K562 (cell line): ENCODE measurements around the gene VWA1. TPM values are rescaled to one million over a fixed set of nuclear protein-coding genes. Genes with fewer than 3 reads are reported as not detected.

Experiments used
- ATAC-seq: fragments of 200-7000 bp; cut with Tn5 transposase; 3 replicates; pipeline ENCODE4 v1.9.1; 2020; ENCODE audit warnings: moderate library complexity
- BruUV-seq: library from RNA; stranded (reverse); fragments of 400-500 nt; replicated peaks from 2 replicates; lab custom pipeline; 2021; lab: Mats Ljungman, UMichigan
- CTCF ChIA-PET: fragments of 300-600 bp; formaldehyde crosslinking; extraction: SDS; loops from one replicate; lab custom pipeline; 2021; ENCODE audit warnings: low intra/inter-chr PET ratio; lab: Yijun Ruan, JAX
- POLR2A ChIA-PET: fragments of 300-600, 350-650 bp; sonication (Branson Sonifier 250); formaldehyde crosslinking; extraction: SDS; loops from one replicate; lab custom pipeline; 2021; ENCODE audit warnings: antibody characterized with exemption, inconsistent platforms; lab: Yijun Ruan, JAX
- DNase-seq, 4 experiments: peaks; one replicate each; pipeline versions ENCODE4 v3.0.0 to v3.0.0-alpha.2; 2011 to 2018; ENCODE audit warnings: low spot score in 3 of 4, mixed read lengths in 3 of 4; ENCODE audit errors: extremely low read depth in 1 of 4
- FAIRE-seq: peaks from 2 replicates; lab custom pipeline; 2011; peaks lifted over from hg19 to GRCh38; lab: Jason Lieb, UNC
- H2AFZ ChIP-seq: 2 replicates; pipeline ENCODE4 v1.6.0; 2011; ENCODE audit warnings: low read depth, low read length, control low read depth, inconsistent platforms
- H3K27ac ChIP-seq: fragments of 200-600 bp; 3 replicates; pipeline ENCODE4 v1.8.0; 2011; ENCODE audit warnings: low read depth, mild to moderate bottlenecking, control low read depth, inconsistent platforms, low read length, moderate library complexity, mixed read lengths; ENCODE audit errors: extremely low read depth
- H3K27me3 ChIP-seq, 2 experiments: fragments of 300-600 bp in 1 of 2; 2 replicates in 1 of 2; 3 replicates in 1 of 2; pipeline versions ENCODE4 v1.6.0 to v1.8.0; 2011; ENCODE audit warnings: inconsistent platforms in 2 of 2, low read length in 2 of 2, mild to moderate bottlenecking in 1 of 2, mixed read lengths in 1 of 2, moderate library complexity in 1 of 2; ENCODE audit not compliant: control insufficient read depth in 2 of 2, insufficient read depth in 2 of 2
- H3K36me3 ChIP-seq: fragments of 300-600 bp; 3 replicates; pipeline ENCODE4 v1.8.0; 2011; ENCODE audit warnings: mild to moderate bottlenecking, low read length, inconsistent platforms; ENCODE audit not compliant: control insufficient read depth, insufficient read depth
- H3K4me1 ChIP-seq, 2 experiments: fragments of 200-600 bp in 1 of 2; replicated peaks in 1 of 2; 2 replicates in 1 of 2; 3 replicates in 1 of 2; pipeline versions ENCODE4 v1.5.1 to v1.8.0; 2011; ENCODE audit warnings: inconsistent platforms in 2 of 2, low read length in 2 of 2, mild to moderate bottlenecking in 1 of 2, mixed read lengths in 1 of 2, moderate library complexity in 1 of 2; ENCODE audit not compliant: control insufficient read depth in 2 of 2, insufficient read depth in 2 of 2
- H3K4me2 ChIP-seq: 2 replicates; pipeline ENCODE4 v1.6.1; 2011; ENCODE audit warnings: low read length, control low read depth, inconsistent platforms, mixed read lengths; ENCODE audit not compliant: insufficient read depth
- H3K4me3 ChIP-seq: fragments of 200-600 bp; sonication (generic), shearing (Covaris generic); 2 replicates; pipeline ENCODE4 v1.5.1; 2016; ENCODE audit warnings: control low read depth, inconsistent platforms
- H3K79me2 ChIP-seq: fragments of 200-600 bp; 3 replicates; pipeline ENCODE4 v1.8.0; 2011; ENCODE audit warnings: low read length, inconsistent platforms; ENCODE audit not compliant: control insufficient read depth, insufficient read depth
- H3K9ac ChIP-seq, 2 experiments: 2 replicates each; pipeline versions ENCODE4 v1.6.0 to v1.6.1; 2011; ENCODE audit warnings: low read depth in 2 of 2, low read length in 2 of 2, control low read depth in 1 of 2, inconsistent platforms in 1 of 2, mild to moderate bottlenecking in 1 of 2, mixed read lengths in 1 of 2; ENCODE audit not compliant: insufficient read depth in 1 of 2
- H3K9me1 ChIP-seq: one replicate; pipeline ENCODE4 v1.6.0; 2011; ENCODE audit warnings: inconsistent platforms, mild to moderate bottlenecking, low read length, moderate library complexity; ENCODE audit not compliant: control insufficient read depth, insufficient read depth
- H3K9me3 ChIP-seq: replicated peaks from 2 replicates; pipeline ENCODE4 v1.5.1; 2011; ENCODE audit warnings: low read depth, low read length, inconsistent platforms; ENCODE audit not compliant: control insufficient read depth, insufficient read depth
- H4K20me1 ChIP-seq: replicated peaks from 2 replicates; pipeline ENCODE4 v1.6.1; 2011; ENCODE audit warnings: low read length, inconsistent platforms, mixed read lengths; ENCODE audit not compliant: control insufficient read depth, insufficient read depth
- E2F6 ChIP-seq, 2 experiments: IDR thresholded peaks; 2 replicates each; pipeline ENCODE4 v1.6.1; 2011; ENCODE audit warnings: borderline replicate concordance in 1 of 2, control low read depth in 1 of 2, low read depth in 1 of 2, low read length in 1 of 2, mild to moderate bottlenecking in 1 of 2, mixed read lengths in 1 of 2, moderate library complexity in 1 of 2; ENCODE audit not compliant: insufficient read depth in 1 of 2, insufficient read length in 1 of 2, poor library complexity in 1 of 2, severe bottlenecking in 1 of 2; ENCODE audit errors: extremely low read depth in 1 of 2
- MAX ChIP-seq: sonication (generic); formaldehyde crosslinking; IDR thresholded peaks from 2 replicates; pipeline ENCODE4 v1.9.0; 2022; ENCODE audit warnings: mild to moderate bottlenecking, missing genetic modification reagents
- MGA ChIP-seq: fragments of 450-650 bp; IDR thresholded peaks from 2 replicates; pipeline ENCODE4 v1.6.1; 2016; ENCODE audit warnings: mild to moderate bottlenecking, moderate library complexity
- TFAP4 ChIP-seq: sonication (generic); formaldehyde crosslinking; IDR thresholded peaks from 2 replicates; pipeline ENCODE4 v1.8.0; 2022; ENCODE audit warnings: missing genetic modification reagents, mild to moderate bottlenecking, moderate library complexity, borderline replicate concordance
- ZNF24 ChIP-seq: fragments of 450-650 bp; IDR thresholded peaks from 2 replicates; pipeline ENCODE4 v1.6.1; 2016
- WGBS: fragments of 100-300 bp; shearing (Covaris generic); methylation state at CpG from one replicate; pipeline ENCODE4 v1.1.6; 2016; ENCODE audit warnings: low coverage, mixed read lengths; ENCODE audit not compliant: insufficient coverage; ENCODE audit errors: missing lambda C conversion rate; 5-methylcytosine and 5-hydroxymethylcytosine counted together
- in situ Hi-C: fragments of 300-500 bp; cut with MboI; formaldehyde crosslinking; loops from 4 replicates; pipeline ENCODE4 v1.15.0; 2018; ENCODE audit warnings: inconsistent platforms, mixed read lengths
- intact Hi-C: fragments of 100-400 bp; cut with micrococcal nuclease; formaldehyde crosslinking; loops from 2 replicates; pipeline ENCODE4 v1.14.2; 2022
- polyA plus RNA-seq, 8 experiments: library from polyadenylated mRNA; depleted of rRNA in 4 of 8; stranded (reverse) in 5 of 8; unstranded in 3 of 8; fragments of >200 nt; fragmentation: Nextera tagmentation in 2 of 8; fragmentation: Illumina TruSeq in 1 of 8; extraction: Ambion mirVana in 2 of 8; extraction: Trizol in 1 of 8; gene quantifications; 2 replicates each; pipeline versions ENCODE4 v1.2.1 to v1.2.3, GENCODE V29; 2011 to 2014; ENCODE audit warnings: inconsistent platforms in 1 of 8, missing spikeins in 1 of 8
- total RNA-seq, 7 experiments: library from RNA; depleted of rRNA in 6 of 7; stranded (reverse); fragments of >200 nt in 6 of 7; fragmentation: Illumina TruSeq in 2 of 7; extraction: Trizol in 2 of 7; gene quantifications; 2 replicates each; pipeline versions ENCODE4 v1.2.1 to v1.2.3, GENCODE V29; 2011 to 2021; ENCODE audit warnings: low replicate concordance in 1 of 7

The VWA1 gene
- total and polyA plus RNA-seq, 9 of the 15 experiments (the other 6 are each of a cell fraction or from before 2014, with no cell fraction given) = 0.01 to 6.4 (median 0.85) TPM

DNA sequence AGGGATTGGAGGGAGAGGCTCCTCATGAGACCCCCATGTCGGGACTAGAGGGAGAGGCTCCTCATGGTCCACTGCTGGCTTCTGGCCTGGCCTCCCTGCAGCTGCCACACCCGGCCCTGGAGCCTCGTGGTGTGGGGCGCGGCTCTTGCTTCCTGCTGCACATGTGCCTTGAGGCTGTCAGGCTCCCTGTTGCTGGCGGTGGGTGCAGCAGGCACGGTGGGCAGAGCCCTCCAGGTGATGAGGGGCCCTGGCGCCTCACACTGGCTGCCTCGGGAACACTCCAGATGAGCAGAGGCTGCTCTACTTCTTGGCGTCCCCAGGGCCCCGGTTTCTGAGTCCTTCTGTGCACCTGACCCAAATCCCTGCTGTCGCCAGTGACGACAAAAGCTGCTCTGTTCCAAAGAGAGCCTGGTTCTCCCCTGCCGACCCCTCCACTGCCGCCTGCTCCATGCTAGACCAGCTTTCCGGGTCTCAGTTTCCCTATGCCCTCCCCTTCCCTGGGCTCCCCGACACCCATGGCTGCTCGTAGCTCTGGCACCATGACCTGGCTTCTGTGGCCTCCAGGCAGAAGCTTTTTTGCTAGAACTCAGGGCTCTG lies 26.3 kb downstream of the VWA1 start:
- Histone ChIP-seq H3K9me1 (no peaks in the 10 kb centered on the region), H3K36me3 (no peaks in the 10 kb centered on the region), H3K4me3 (no peak overlapping the region), H3K79me2 (no peaks in the 10 kb centered on the region), H4K20me1 (no peaks in the 10 kb centered on the region), H3K9ac (peak overlapping the region in 1 of 2 experiments; percentile 78; a peak in 2 of 4 replicates), H2AFZ (0 out of 2 replicates have a peak overlapping the region, but pooled peaks have one; percentile 51), H3K27me3 (no peaks in the 10 kb centered on the region; a peak in 1 of 5 replicates), H3K4me1 (peaks cover 0 to 38% of the 10 kb centered on the region in 2 experiments; a peak in 3 of 5 replicates), H3K9me3 (peaks cover 6% of the 10 kb centered on the region; the same call in 1 of the 2 replicates), H3K4me2 (no peak overlapping the region), H3K27ac (no peak overlapping the region)
- ChIA-PET POLR2A (interaction anchor here (1.7 kb wide), 1 partner anchor 21 kb away, joined by 5 read pairs; no protein-coding TSS in a partner anchor), CTCF (no interaction called here)
- BruUV-seq = no TSS peak
- intact Hi-C loops (no loop called here), in situ Hi-C loops (no loop called here)
- no peak for DNase-seq
- ATAC-seq = peak; percentile 24; the same call in 2 of the 3 replicates
- TF ChIP-seq MGA (peak; percentile 37; the same call in 1 of the 2 replicates), TFAP4 (CRISPR knock-in tag) (peak; percentile 10; the same call in 1 of the 2 replicates), E2F6 (IDR thresholded peaks at IDR 0.05; ENCODE audit: borderline replicate concordance in 1 of 2, extremely low read depth in 1 of 2, insufficient read depth in 1 of 2, insufficient read length in 1 of 2, low read depth in 1 of 2, low read length in 1 of 2, poor library complexity in 1 of 2, severe bottlenecking in 1 of 2) (peak in 1 of 2 experiments; percentile 52), MAX (CRISPR knock-in tag) (peak; percentile 76), ZNF24 (no peak)
- no peak for FAIRE-seq
- 26% methylated on average over 18 of the region's 18 CpGs for WGBS
